Small intestine (tissue), 7 donors: ENCODE measurements around the gene NUMBL. TPM values are rescaled to one million over a fixed set of nuclear protein-coding genes. Genes with fewer than 3 reads are reported as not detected.

ENCODE experiments used
- DNase-seq, 2 donors: peaks; one replicate each; pipeline versions ENCODE4 v3.0.0 to v3.0.0-alpha.2; 2013
- FAIRE-seq: peaks from 2 replicates; lab custom pipeline; 2012; peaks lifted over from hg19 to GRCh38; lab: Jason Lieb, UNC
- H3K27ac ChIP-seq, 3 donors: one replicate each; pipeline ENCODE4 v1.5.1; 2013; ENCODE audit warnings: low read length in 2 of 3, mild to moderate bottlenecking in 2 of 3, control low read depth in 1 of 3, inconsistent platforms in 1 of 3, low read depth in 1 of 3, moderate library complexity in 1 of 3
- H3K27me3 ChIP-seq, 3 donors: one replicate each; pipeline ENCODE4 v1.6.1; 2013; ENCODE audit warnings: low read length in 3 of 3, inconsistent platforms in 1 of 3; ENCODE audit not compliant: control insufficient read depth in 3 of 3, insufficient read depth in 3 of 3
- H3K36me3 ChIP-seq, 3 donors: one replicate each; pipeline ENCODE4 v1.6.1; 2013; ENCODE audit warnings: low read length in 3 of 3, inconsistent platforms in 1 of 3, low read depth in 1 of 3, mild to moderate bottlenecking in 1 of 3, moderate library complexity in 1 of 3; ENCODE audit not compliant: control insufficient read depth in 3 of 3, insufficient read depth in 2 of 3
- H3K4me1 ChIP-seq, 3 donors: one replicate each; pipeline ENCODE4 v1.6.1; 2013; ENCODE audit warnings: low read length in 2 of 3, inconsistent platforms in 1 of 3, low read depth in 1 of 3, mild to moderate bottlenecking in 1 of 3, moderate library complexity in 1 of 3; ENCODE audit not compliant: control insufficient read depth in 3 of 3, insufficient read depth in 2 of 3
- H3K4me3 ChIP-seq, 3 donors: one replicate each; pipeline ENCODE4 v1.5.1; 2013; ENCODE audit warnings: low read length in 3 of 3, control low read depth in 1 of 3, inconsistent platforms in 1 of 3, low read depth in 1 of 3, mild to moderate bottlenecking in 1 of 3, moderate library complexity in 1 of 3
- H3K9me3 ChIP-seq, 2 donors: one replicate each; pipeline ENCODE4 v1.6.1; 2013; ENCODE audit warnings: low read depth in 1 of 2, low read length in 1 of 2; ENCODE audit not compliant: control insufficient read depth in 2 of 2, insufficient read depth in 1 of 2
- whole genome bisulfite sequencing, 3 donors: extraction: QIAGEN DNeasy Blood & Tissue Kit; methylation state at CpG; one replicate each; pipeline ENCODE4 v1.1.7; 2013; 5-methylcytosine and 5-hydroxymethylcytosine counted together
- polyA plus RNA-seq, 4 donors: library from polyadenylated mRNA; stranded (reverse) in 3 of 4; unstranded in 1 of 4; fragments of 200-250 nt in 3 of 4; fragments of 120-200 nt in 1 of 4; gene quantifications; one replicate each; pipeline versions ENCODE4 v1.2.1 to v1.2.3, GENCODE V29; 2013
- donor health status: healthy with polysubstance abuse.
- donor health status: control.
- donor health status: control.
- donor health status: Bipolar disorder and iron deficiency.
- donor health status: healthy.

The NUMBL gene
- polyA plus RNA-seq, 4 donors: 6.2 to 15.6 (median 9.9) TPM

DNA sequence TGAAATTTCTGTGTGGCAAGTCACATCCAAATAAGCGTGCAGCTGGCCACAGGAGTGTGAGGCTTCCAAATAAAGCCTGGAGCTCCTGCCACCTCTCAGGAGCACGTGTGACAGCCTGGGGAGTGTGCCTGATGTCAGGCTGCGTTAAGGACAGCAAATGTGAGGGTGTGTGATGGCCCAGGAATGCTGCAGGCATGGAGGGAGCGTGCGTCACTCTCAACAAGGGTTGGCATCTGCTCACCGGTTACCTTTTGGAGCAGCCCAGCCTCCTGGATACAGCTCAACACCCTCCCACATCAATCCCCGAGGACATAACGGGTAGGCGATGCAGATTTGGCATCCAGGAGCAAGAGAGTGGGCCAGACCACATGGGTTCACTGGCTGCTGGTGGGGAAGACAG lies 19.0 kb downstream of the NUMBL start:
- 82 to 90% (median 89%) methylated on average over 9 of the region's 9 CpGs for WGBS, 3 donors
- H3K9me3 ChIP-seq: peaks cover 0 to 15% of the 10 kb centered on the region in 2 donors

DNA sequence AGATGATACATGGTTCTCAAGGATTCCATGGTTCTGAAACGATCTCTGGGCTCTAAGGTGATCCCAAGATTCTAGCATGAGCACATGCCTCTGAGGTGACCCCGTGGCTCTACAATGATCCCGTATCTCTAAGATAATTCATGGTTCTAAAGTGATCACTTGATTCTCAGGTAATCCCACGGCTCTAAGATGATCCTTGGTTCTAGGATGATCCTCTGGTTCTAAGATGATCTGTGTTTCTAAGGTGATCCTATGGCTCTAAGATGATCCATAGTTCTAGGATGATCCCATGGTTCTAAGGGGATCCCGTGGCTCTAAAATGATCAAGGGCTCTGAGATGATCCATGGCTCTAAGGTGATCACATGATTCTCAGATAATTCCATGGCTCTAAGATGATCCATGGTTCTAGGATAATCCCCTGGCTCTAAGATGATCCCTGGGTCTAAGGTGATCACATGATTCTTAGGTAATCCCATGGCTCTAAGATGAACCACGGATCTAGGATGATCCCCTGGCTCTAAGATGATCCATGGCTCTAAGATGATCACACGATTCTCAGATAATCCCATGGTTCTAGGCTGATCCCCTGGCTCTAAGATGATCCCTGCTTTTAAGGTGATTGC lies 21.3 kb downstream of the NUMBL start:
- 87 to 95% (median 94%) methylated on average over 7 of the region's 7 CpGs for WGBS, 3 donors
- peaks cover 0 to 15% of the 10 kb centered on the region in 2 donors for H3K9me3 ChIP-seq

More for the DNA sequence above, 19.0 kb downstream of the NUMBL start:
- DNase-seq (no peak), FAIRE-seq (no peak)
- Histone ChIP-seq H3K4me3 (no peak overlapping the region), H3K27me3 (no peaks in the 10 kb centered on the region), H3K4me1 (peaks cover 0 to 2% (median 0%) of the 10 kb centered on the region in 3 donors), H3K36me3 (peaks cover 0 to 83% (median 8%) of the 10 kb centered on the region in 3 donors), H3K27ac (no peak overlapping the region)

DNA sequence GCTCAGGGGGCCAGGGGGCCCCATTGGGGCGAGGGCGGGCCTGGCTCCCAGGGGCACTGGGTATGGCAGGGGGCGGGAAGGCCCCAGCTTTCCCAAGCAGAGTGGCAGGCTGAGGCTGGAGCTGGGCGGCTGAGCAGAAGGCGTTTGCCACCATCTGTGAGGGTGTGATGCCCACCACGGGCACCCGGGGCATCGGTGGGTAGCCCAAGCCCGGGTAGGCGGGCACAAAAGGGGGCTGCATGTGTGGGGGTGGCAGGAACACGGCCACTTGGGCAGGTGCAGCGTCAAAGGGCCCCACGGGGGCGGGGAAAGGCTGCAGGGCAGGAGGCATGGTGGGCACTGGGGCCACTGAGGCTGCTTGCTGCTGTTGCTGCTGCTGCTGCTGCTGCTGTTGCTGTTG lies 22.8 kb downstream of the NUMBL start:
- Histone ChIP-seq H3K9me3 (peaks cover 0 to 15% of the 10 kb centered on the region in 2 donors), H3K27me3 (peaks cover 0 to 10% (median 0%) of the 10 kb centered on the region in 3 donors), H3K27ac (no peak overlapping the region), H3K36me3 (peaks cover 0 to 54% (median 8%) of the 10 kb centered on the region in 3 donors), H3K4me1 (peaks cover 0 to 8% (median 5%) of the 10 kb centered on the region in 3 donors), H3K4me3 (no peak overlapping the region)
- FAIRE-seq: no peak
- 92 to 94% (median 92%) methylated on average over 11 to 14 of the region's 14 CpGs for WGBS, 3 donors
- DNase-seq: no peak

More for the DNA sequence above, 21.3 kb downstream of the NUMBL start:
- no peak overlapping the region for H3K27ac ChIP-seq
- H3K36me3 ChIP-seq: peaks cover 0 to 67% (median 8%) of the 10 kb centered on the region in 3 donors
- DNase-seq: no peak
- no peak overlapping the region for H3K4me3 ChIP-seq
- H3K4me1 ChIP-seq: peaks cover 0 to 2% (median 0%) of the 10 kb centered on the region in 3 donors
- no peak for FAIRE-seq
- no peaks in the 10 kb centered on the region for H3K27me3 ChIP-seq

DNA sequence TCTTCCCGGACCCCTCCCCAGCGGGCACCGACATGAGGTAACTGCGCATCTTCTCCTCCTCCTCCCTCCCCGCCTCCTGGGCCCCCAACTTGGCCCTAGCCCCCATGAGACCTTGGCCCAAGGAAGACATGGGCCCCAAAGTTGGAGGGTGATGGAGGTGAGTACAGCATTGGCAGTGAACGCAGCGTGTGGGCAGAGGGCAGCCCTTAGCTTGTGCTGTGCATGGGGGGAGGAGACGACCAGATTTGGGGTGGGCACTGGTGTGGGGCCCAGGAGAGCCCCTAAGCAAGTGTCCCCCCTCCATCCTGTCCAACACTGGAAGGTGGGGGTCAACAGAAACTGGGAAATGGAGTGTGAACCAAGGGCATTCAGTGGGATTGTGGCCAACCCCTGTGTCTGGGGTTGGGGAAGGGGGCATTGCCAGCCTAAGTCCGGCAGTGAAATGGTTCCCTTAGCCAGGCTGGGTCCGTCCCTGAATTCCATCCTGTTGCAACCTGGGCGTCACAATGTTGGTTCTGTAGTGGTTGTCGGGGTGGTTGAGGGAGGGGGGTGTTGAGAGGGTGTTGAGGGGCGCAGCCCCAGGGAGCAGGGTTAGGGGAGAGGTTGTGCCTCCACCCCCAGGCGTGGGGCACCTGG lies 23.5 kb downstream of the NUMBL start:
- H3K27me3 ChIP-seq: peaks cover 0 to 10% (median 0%) of the 10 kb centered on the region in 3 donors
- H3K4me1 ChIP-seq: peaks cover 0 to 11% (median 5%) of the 10 kb centered on the region in 3 donors
- no peak for FAIRE-seq
- H3K27ac ChIP-seq: no peak overlapping the region
- H3K4me3 ChIP-seq: no peak overlapping the region
- H3K36me3 ChIP-seq: peaks cover 0 to 48% (median 7%) of the 10 kb centered on the region in 3 donors
- DNase-seq: no peak
- H3K9me3 ChIP-seq: peaks cover 0 to 15% of the 10 kb centered on the region in 2 donors
- WGBS, 3 donors: 90 to 91% (median 90%) methylated on average over 13 to 14 of the region's 14 CpGs

DNA sequence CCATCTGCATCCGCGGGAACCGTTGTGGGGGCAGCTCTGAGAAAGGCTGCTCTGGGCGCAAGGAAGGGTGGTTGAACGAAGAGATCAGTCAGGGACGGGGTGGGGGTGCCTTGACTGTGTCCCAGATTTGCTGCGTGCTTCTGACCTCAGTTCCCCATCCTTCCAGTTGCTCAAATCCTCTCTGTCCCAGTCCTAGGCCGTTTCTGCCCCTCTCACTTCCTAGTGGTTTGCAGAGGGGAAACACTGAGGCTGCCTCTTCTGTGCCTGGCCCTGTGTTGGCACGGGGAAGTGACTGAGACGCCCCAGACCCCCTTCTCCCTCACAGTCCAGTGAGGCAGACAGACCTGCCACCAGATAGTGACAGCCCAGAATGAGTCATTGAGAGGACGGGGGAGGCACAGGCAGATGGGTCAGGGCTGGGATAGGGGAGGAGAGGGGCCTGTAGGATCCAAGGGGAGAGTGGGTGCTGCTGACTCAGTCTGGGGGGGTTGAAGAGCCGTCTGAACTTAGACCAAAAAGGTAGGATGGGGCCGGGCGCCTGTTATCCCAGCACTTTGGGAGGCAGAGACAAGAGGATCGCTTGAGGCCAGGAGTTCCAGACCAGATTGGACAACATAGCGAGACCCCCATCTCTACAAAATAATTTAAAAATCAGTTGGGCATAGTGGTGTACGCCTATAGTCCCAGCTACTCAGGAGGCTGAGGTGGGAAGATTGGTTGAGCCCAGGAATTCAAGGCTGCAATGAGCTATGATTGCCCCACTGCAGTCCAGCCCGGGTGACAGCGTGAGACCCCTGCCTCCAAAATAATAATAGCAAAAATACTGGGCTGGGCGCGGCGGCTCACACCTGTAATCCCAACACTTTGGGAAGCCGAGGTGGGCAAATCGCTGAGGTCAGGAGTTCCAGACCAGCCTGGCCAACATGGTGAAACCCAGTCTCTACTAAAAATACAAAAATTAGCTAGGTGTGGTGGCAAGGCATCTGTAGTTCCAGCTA lies 26.5 kb downstream of the NUMBL start:
- H3K27ac ChIP-seq: peak overlapping the region; percentile 42 to 86 (median 63)
- H3K36me3 ChIP-seq: peaks cover 0 to 23% (median 0%) of the 10 kb centered on the region in 3 donors
- peaks cover 0 to 10% (median 0%) of the 10 kb centered on the region in 3 donors for H3K27me3 ChIP-seq
- H3K4me1 ChIP-seq: peaks cover 0 to 11% (median 5%) of the 10 kb centered on the region in 3 donors
- peaks cover 0 to 2% of the 10 kb centered on the region in 2 donors for H3K9me3 ChIP-seq
- H3K4me3 ChIP-seq: peak overlapping the region; percentile 52 to 68 (median 62)
- DNase-seq (no peak), FAIRE-seq (no peak)
- WGBS, 3 donors: 47 to 48% (median 47%) methylated on average over 24 of the region's 24 CpGs

DNA sequence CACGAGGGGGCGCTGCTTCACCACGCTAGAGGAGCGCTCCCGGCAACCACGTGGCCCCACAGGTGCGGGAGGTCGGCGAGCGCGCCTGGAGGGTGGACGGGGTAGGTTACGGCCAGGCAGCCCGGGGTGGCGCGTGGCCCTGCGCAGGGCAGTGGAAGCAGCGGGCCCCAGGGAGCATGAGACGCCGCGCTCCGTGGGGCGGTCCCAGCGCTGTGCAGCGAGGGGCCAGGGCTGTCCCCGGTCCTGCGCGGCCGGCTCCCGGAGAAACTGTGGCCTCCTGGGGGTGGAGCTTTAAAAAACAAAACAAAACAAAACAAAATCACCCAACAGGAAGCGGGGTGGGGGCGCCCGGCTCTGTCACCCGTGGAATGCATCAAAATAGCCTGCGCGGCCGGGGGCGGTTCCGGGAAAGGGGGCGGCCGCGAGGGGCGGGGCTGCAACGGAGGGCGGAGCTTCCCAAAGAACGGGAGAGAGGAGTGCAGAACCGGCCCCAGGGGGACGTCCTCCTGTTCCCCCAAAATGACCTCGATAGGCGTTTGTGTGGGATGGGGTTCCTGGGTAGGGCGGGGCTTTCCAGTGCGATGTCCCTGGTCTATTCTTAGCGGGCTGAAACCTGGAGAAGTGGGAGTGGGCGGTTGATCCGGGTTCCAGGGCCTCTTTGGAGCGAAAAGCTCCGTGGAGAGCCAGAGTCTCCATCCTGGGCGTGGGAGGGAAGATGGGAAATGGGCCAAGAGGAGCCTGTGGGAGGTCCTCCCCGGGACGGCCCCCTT lies 27.3 kb downstream of the NUMBL start:
- WGBS, 3 donors: 0 to 1% (median 0%) methylated on average over 55 to 60 of the region's 60 CpGs
- Histone ChIP-seq H3K36me3 (peaks cover 0 to 15% (median 0%) of the 10 kb centered on the region in 3 donors), H3K4me3 (peak overlapping the region; percentile 52 to 68 (median 62)), H3K4me1 (peaks cover 0 to 11% (median 5%) of the 10 kb centered on the region in 3 donors), H3K9me3 (no peaks in the 10 kb centered on the region), H3K27ac (peak overlapping the region in 2 of 3 donors; percentile 63 to 86), H3K27me3 (peaks cover 0 to 10% (median 0%) of the 10 kb centered on the region in 3 donors)
- DNase-seq (peak; percentile 83 to 94), FAIRE-seq (no peak)

DNA sequence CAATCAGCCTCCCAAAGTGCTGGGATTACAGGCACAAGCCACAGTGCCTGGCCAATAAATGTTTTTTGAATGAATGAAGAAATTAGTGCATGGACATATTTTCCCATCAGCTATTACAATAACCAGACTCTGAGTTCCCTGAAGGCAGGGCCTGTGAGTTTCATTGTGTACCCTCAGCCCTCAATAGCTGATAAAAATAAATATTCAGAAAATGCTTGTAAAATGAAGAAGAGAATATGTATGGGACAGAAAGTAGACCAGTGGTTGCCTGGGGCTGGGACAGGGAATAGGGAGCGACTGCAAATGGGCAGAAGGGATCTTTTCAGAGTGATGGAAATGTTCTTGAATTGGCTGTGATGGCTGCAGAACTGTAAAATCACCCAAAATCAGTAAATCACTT lies 28.8 kb downstream of the NUMBL start:
- peaks cover 0 to under 1% (median 0%) of the 10 kb centered on the region in 3 donors for H3K36me3 ChIP-seq
- peaks cover 0 to 11% (median 4%) of the 10 kb centered on the region in 3 donors for H3K4me1 ChIP-seq
- WGBS, 3 donors: 72 to 91% (median 89%) methylated on average over 1 of the region's 1 CpG
- DNase-seq (no peak), FAIRE-seq (no peak)
- no peak overlapping the region for H3K27ac ChIP-seq
- no peak overlapping the region for H3K4me3 ChIP-seq
- peaks cover 0 to 10% (median 0%) of the 10 kb centered on the region in 3 donors for H3K27me3 ChIP-seq
- no peaks in the 10 kb centered on the region for H3K9me3 ChIP-seq
